Ascending aorta (tissue), 2 donors: ENCODE results near the gene CTNNA2. TPM values are rescaled to one million over a fixed set of nuclear protein-coding genes. Genes with fewer than 3 reads are reported as not detected.

ENCODE experiments used
- DNase-seq, 2 donors: peaks; one replicate each; pipeline ENCODE4 v3.0.0-alpha.2; 2019; ENCODE audit warnings: low spot score in 2 of 2
- H3K27ac ChIP-seq, 2 donors: fragments of 200-600 bp; sonication (generic); one replicate each; pipeline ENCODE4 v1.5.1; 2016 to 2017; ENCODE audit warnings: mild to moderate bottlenecking in 1 of 2
- H3K27me3 ChIP-seq: fragments of 200-600 bp; sonication (generic); one replicate; pipeline ENCODE4 v1.5.1; 2017
- H3K36me3 ChIP-seq, 2 donors: fragments of 200-600 bp; sonication (generic); one replicate each; pipeline ENCODE4 v1.5.1; 2016
- H3K4me1 ChIP-seq, 2 donors: fragments of 200-600 bp; sonication (generic); one replicate each; pipeline ENCODE4 v1.5.1; 2016 to 2017; ENCODE audit warnings: mild to moderate bottlenecking in 1 of 2
- H3K4me3 ChIP-seq, 2 donors: fragments of 200-600 bp; sonication (generic); one replicate each; pipeline ENCODE4 v1.5.1; 2016 to 2017; ENCODE audit warnings: mild to moderate bottlenecking in 1 of 2
- H3K9me3 ChIP-seq, 2 donors: fragments of 200-600 bp; sonication (generic); one replicate each; pipeline ENCODE4 v1.5.1; 2016
- intact Hi-C: fragments of 100-400 bp; cut with DNase I; formaldehyde crosslinking; loops from one replicate; pipeline ENCODE4 v1.15.1; 2023
- total RNA-seq: library from RNA; depleted of rRNA; stranded (reverse); fragments of >200 nt; gene quantifications from one replicate; pipeline ENCODE4 v1.1.0, GENCODE V29; 2016
- TF ChIP-seq, protein P1 (sequence below), 3 experiments: fragments of 200-600 bp in 2 of 3; fragments of 450-650 bp in 1 of 3; sonication (generic) in 2 of 3; IDR thresholded peaks; one replicate each; pipeline ENCODE4 v1.5.1; 2016 to 2019; ENCODE audit warnings: antibody characterized with exemption in 3 of 3, mild to moderate bottlenecking in 1 of 3, moderate library complexity in 1 of 3

The CTNNA2 gene
- total RNA-seq, 1 donor from 2014 or later: not detected

DNA sequence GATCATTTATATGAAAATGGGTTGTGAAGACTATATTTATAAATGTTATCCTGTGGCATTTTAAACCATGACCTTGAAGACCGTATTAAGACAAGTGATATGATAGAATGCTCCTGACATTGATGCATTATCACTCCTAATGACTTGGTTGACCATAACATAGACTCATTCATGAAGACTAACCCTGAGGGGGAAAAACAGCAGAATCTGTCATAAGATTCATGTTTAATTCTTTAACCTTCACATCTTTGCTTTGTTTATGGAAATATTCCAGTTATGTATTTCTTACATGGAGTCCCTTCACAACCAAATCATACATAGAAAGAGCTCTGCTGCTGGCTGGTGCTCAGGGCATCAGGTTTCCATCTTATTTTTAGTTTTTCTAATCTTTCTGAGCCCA, 78.4 kb downstream of the CTNNA2 start:
- Histone ChIP-seq H3K4me1 (no peaks in the 10 kb centered on the region), H3K9me3 (no peaks in the 10 kb centered on the region), H3K27me3 (no peaks in the 10 kb centered on the region), H3K36me3 (no peaks in the 10 kb centered on the region), H3K27ac (no peak overlapping the region), H3K4me3 (no peak overlapping the region)
- TF ChIP-seq, protein P1, sequence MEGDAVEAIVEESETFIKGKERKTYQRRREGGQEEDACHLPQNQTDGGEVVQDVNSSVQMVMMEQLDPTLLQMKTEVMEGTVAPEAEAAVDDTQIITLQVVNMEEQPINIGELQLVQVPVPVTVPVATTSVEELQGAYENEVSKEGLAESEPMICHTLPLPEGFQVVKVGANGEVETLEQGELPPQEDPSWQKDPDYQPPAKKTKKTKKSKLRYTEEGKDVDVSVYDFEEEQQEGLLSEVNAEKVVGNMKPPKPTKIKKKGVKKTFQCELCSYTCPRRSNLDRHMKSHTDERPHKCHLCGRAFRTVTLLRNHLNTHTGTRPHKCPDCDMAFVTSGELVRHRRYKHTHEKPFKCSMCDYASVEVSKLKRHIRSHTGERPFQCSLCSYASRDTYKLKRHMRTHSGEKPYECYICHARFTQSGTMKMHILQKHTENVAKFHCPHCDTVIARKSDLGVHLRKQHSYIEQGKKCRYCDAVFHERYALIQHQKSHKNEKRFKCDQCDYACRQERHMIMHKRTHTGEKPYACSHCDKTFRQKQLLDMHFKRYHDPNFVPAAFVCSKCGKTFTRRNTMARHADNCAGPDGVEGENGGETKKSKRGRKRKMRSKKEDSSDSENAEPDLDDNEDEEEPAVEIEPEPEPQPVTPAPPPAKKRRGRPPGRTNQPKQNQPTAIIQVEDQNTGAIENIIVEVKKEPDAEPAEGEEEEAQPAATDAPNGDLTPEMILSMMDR (IDR thresholded peaks at IDR 0.05): no peak
- DNase-seq: no peak
- intact Hi-C loops: no loop called here

DNA sequence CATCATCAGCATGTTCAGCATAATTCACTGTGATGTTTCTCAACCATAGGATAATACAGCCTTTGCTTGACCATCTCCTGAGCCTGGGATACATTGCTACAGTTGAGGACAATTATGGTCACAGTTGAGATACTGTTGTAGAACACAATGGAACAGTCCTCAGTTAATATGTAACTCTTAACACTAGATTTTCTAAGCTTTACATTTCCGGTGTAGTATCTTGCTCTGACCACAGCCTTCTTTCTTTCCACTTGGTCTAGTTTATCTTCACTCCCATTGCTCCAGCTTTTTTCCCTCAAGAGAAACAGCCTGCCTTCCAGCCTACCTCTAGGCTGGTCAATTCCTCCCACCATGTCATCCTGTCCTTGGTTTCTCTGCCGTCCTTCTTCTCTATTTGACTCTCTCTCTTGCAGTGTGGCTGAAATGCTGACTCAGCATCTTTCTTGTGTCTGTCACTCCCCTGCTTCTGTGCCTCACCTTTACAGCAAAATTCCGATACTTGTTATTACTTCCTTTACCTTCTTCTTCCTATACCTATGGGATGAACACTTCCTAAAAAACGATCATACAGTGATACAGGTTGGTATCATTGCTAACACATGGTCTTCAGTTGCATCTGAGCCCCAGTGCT, 80.5 kb downstream of the CTNNA2 start:
- Histone ChIP-seq H3K36me3 (no peaks in the 10 kb centered on the region), H3K27ac (no peak overlapping the region), H3K27me3 (no peaks in the 10 kb centered on the region), H3K9me3 (no peaks in the 10 kb centered on the region), H3K4me3 (no peak overlapping the region), H3K4me1 (no peaks in the 10 kb centered on the region)
- TF ChIP-seq, protein P1 (IDR thresholded peaks at IDR 0.05): no peak
- no peak for DNase-seq
- intact Hi-C loops: no loop called here

DNA sequence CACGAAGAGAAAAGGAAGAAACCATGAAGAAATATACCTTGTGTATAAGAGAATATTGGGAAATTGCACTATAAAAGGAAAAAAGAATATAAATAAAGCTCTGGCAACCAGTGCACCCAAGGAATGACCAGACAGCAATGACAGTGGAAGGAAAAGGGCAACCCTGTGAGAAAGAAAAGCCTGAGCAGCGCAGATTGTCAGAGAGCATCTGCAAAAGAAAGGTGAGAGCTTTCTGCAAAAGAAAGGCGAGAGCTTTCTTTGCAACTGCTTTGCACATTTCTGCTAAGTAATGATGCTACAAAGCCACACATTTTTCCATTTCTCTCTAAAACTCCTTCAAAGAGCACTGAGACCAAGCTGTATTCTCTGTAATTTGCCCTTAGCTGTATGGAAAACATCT, 83.6 kb downstream of the CTNNA2 start:
- TF ChIP-seq, protein P1 (IDR thresholded peaks at IDR 0.05): no peak
- Histone ChIP-seq H3K36me3 (no peaks in the 10 kb centered on the region), H3K9me3 (no peaks in the 10 kb centered on the region), H3K27me3 (no peaks in the 10 kb centered on the region), H3K27ac (no peak overlapping the region), H3K4me3 (no peak overlapping the region), H3K4me1 (no peaks in the 10 kb centered on the region)
- DNase-seq: no peak
- intact Hi-C loops: no loop called here

DNA sequence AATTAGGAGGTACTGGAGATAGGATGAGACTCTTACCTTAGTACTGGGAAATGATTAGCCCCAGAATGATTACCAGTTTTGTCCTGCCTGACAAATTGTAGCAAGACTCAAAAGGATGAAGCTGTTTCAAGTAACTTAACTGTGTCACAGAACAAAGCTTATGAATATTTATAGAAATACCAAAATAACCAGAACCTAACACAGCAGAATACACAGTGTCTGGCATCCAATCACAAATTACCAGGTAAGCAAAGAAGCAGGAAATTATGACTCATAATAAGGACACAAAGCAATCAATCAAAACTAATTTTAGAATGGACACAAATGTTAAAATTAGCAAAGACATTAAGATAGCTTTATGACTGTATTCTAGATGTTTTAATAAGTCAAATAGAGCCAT, 91.9 kb downstream of the CTNNA2 start:
- intact Hi-C loops: no loop called here
- Histone ChIP-seq H3K27me3 (no peaks in the 10 kb centered on the region), H3K4me1 (no peaks in the 10 kb centered on the region), H3K36me3 (no peaks in the 10 kb centered on the region), H3K27ac (no peak overlapping the region), H3K9me3 (no peaks in the 10 kb centered on the region), H3K4me3 (no peak overlapping the region)
- TF ChIP-seq, protein P1 (IDR thresholded peaks at IDR 0.05): no peak
- no peak for DNase-seq

DNA sequence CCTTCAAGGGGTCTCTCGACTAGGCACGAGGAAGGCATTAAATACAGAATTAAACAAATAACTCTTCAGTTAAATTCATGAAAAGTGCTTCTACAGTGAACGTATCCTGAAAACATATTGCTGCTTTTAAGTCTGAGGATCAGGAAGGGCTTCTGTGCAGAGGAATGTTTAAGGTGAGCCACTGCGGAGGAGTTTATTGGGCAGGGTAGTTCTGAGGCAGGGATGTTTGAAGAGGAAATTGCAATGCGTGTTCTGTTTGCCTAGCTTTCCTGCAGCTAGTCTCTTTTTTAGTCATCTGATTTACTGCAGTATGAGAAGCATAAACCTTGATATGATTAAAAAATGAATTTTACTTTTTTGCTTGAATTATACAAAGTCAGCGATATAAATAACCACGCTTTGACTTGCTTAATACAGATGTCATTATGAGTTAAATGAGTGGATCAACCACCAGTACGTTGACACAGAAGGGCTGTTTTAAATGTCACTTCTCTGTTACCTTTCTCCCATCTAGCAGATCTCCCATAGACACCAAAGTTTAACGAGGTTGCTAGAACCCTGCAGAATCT, 98.7 kb downstream of the CTNNA2 start:
- intact Hi-C loops: no loop called here

More for the DNA sequence above, 98.7 kb downstream of the CTNNA2 start:
- H3K27ac ChIP-seq: no peak overlapping the region
- TF ChIP-seq, protein P1 (IDR thresholded peaks at IDR 0.05): no peak
- no peak overlapping the region for H3K4me3 ChIP-seq
- H3K9me3 ChIP-seq: no peaks in the 10 kb centered on the region
- no peak for DNase-seq
- H3K36me3 ChIP-seq: no peaks in the 10 kb centered on the region
- H3K4me1 ChIP-seq: no peaks in the 10 kb centered on the region
- H3K27me3 ChIP-seq: no peaks in the 10 kb centered on the region
